A549 (cell line): ENCODE results near the gene MPHOSPH6.

Experiments used
- BCL3 ChIP-seq: fragments of >200 bp; sonication (Bioruptor Twin); formaldehyde crosslinking; IDR thresholded peaks from 3 replicates; pipeline ENCODE4 v1.6.1; 2016
- CBX2 ChIP-seq: fragments of 200-600 bp; sonication (generic); IDR thresholded peaks from 2 replicates; pipeline ENCODE4 v1.6.1; 2016; ENCODE audit warnings: low read depth, mild to moderate bottlenecking, borderline replicate concordance
- CEBPB ChIP-seq, 2 experiments: fragments of >200 bp in 1 of 2; sonication (Bioruptor Twin) in 1 of 2; formaldehyde crosslinking in 1 of 2; IDR thresholded peaks; 2 replicates each; pipeline ENCODE4 v1.6.1; 2012 to 2016
- CTCF ChIP-seq: fragments of >200 bp; sonication (Bioruptor Twin); formaldehyde crosslinking; IDR thresholded peaks from 3 replicates; pipeline ENCODE4 v1.5.1; 2016
- ELK1 ChIP-seq: fragments of 150-350 bp; IDR thresholded peaks from 2 replicates; pipeline ENCODE4 v1.6.1; 2014; ENCODE audit warnings: low read depth, mild to moderate bottlenecking, low read length
- ESRRA ChIP-seq: fragments of 150-350 bp; IDR thresholded peaks from 2 replicates; pipeline ENCODE4 v1.6.1; 2014; ENCODE audit warnings: mild to moderate bottlenecking, low read length, borderline replicate concordance
- HDAC2 ChIP-seq: fragments of 200-600 bp; sonication (generic); IDR thresholded peaks from 2 replicates; pipeline ENCODE4 v1.6.1; 2016
- JUNB ChIP-seq: fragments of >200 bp; sonication (Bioruptor Twin); formaldehyde crosslinking; IDR thresholded peaks from 2 replicates; pipeline ENCODE4 v1.6.1; 2016
- MAFK ChIP-seq: fragments of 450-650 bp; IDR thresholded peaks from 2 replicates; pipeline ENCODE4 v1.6.1; 2014; ENCODE audit not compliant: partially characterized antibody
- POLR2AphosphoS2 ChIP-seq: conservative IDR thresholded peaks from 2 replicates; pipeline ENCODE4 v1.6.1; 2012; ENCODE audit warnings: low read length, improper control_type of control experiment, inconsistent platforms
- RAD21 ChIP-seq, 2 experiments: fragments of >200 bp in 1 of 2; sonication (Bioruptor Twin) in 1 of 2; formaldehyde crosslinking in 1 of 2; IDR thresholded peaks in 1 of 2; conservative IDR thresholded peaks in 1 of 2; 2 replicates in 1 of 2; 3 replicates in 1 of 2; pipeline ENCODE4 v1.6.1; 2012 to 2018; ENCODE audit warnings: inconsistent platforms in 1 of 2
- RFX5 ChIP-seq: fragments of 450-650 bp; IDR thresholded peaks from 2 replicates; pipeline ENCODE4 v1.7.1; 2014; ENCODE audit warnings: antibody characterized with exemption, mild to moderate bottlenecking, moderate library complexity
- RNF2 ChIP-seq: fragments of 200-600 bp; sonication (generic); IDR thresholded peaks from 2 replicates; pipeline ENCODE4 v1.6.1; 2016; ENCODE audit warnings: low read depth, mild to moderate bottlenecking, antibody characterized with exemption, moderate library complexity, borderline replicate concordance
- SREBF2 ChIP-seq: fragments of 450-650 bp; IDR thresholded peaks from 2 replicates; pipeline ENCODE4 v1.6.1; 2014; ENCODE audit warnings: mild to moderate bottlenecking, moderate library complexity

- no peak for TF ChIP-seq CTCF
- TF ChIP-seq RNF2, result no peak
- TF ChIP-seq BCL3, result no peak
- no peak for TF ChIP-seq SREBF2
- TF ChIP-seq MAFK, result no peak
- TF ChIP-seq CBX2, result no peak
- no peak for TF ChIP-seq ELK1
- no peak for TF ChIP-seq HDAC2
- TF ChIP-seq POLR2AphosphoS2, result no peak
- TF ChIP-seq CEBPB (IDR thresholded peaks at IDR 0.05), result no peak
- no peak for TF ChIP-seq ESRRA
- TF ChIP-seq RFX5, result no peak
- no peak for TF ChIP-seq RAD21 (conservative IDR thresholded peaks at IDR 0.05 in 1 of 2, IDR thresholded peaks at IDR 0.05 in 1 of 2)
- TF ChIP-seq JUNB, result no peak
Measured at GRCh38 chr16:82157534-82157812, 12.6 kb downstream of the MPHOSPH6 start.
